Fibroblast of lung (primary cell): Measurements from ENCODE around the gene SMAP1. TPM values are rescaled to one million over a fixed set of nuclear protein-coding genes. Genes with fewer than 3 reads are reported as not detected.

Experiments
- DNase-seq, 2 donors: peaks; one replicate each; pipeline versions ENCODE4 v3.0.0 to v3.0.0-alpha.2; 2010; ENCODE audit warnings: low read depth in 2 of 2
- H2AFZ ChIP-seq: 2 replicates; pipeline ENCODE4 v1.5.1; 2012; ENCODE audit warnings: low read length, control low read depth, inconsistent platforms
- H3K27ac ChIP-seq: 2 replicates; pipeline ENCODE4 v1.5.1; 2011; ENCODE audit warnings: low read length, control low read depth; ENCODE audit not compliant: insufficient read depth
- H3K27me3 ChIP-seq: 2 replicates; pipeline ENCODE4 v1.5.1; 2011; ENCODE audit warnings: mild to moderate bottlenecking, low read length; ENCODE audit not compliant: control insufficient read depth, insufficient read depth
- H3K36me3 ChIP-seq: 2 replicates; pipeline ENCODE4 v1.5.1; 2011; ENCODE audit warnings: low read length; ENCODE audit not compliant: control insufficient read depth, insufficient read depth
- H3K4me1 ChIP-seq: 2 replicates; pipeline ENCODE4 v1.5.1; 2011; ENCODE audit warnings: low read length; ENCODE audit not compliant: control insufficient read depth, insufficient read depth; ENCODE audit errors: extremely low read depth
- H3K4me2 ChIP-seq: 2 replicates; pipeline ENCODE4 v1.5.1; 2011; ENCODE audit warnings: low read length, control low read depth; ENCODE audit not compliant: insufficient read depth; ENCODE audit errors: extremely low read depth
- H3K4me3 ChIP-seq, 4 experiments: fragments of 200-600 bp in 1 of 4; sonication (generic) in 1 of 4; replicated peaks in 1 of 4; 2 replicates each; pipeline ENCODE4 v1.5.1; 2011 to 2016; ENCODE audit warnings: low read length in 4 of 4, low read depth in 3 of 4, mild to moderate bottlenecking in 3 of 4, control low read depth in 2 of 4, inconsistent platforms in 1 of 4, mixed read lengths in 1 of 4; ENCODE audit not compliant: insufficient read depth in 1 of 4; ENCODE audit errors: control extremely low read depth in 1 of 4
- H3K79me2 ChIP-seq: 2 replicates; pipeline ENCODE4 v1.5.1; 2012; ENCODE audit warnings: mild to moderate bottlenecking, low read length, inconsistent platforms; ENCODE audit not compliant: control insufficient read depth, insufficient read depth
- H3K9ac ChIP-seq: 2 replicates; pipeline ENCODE4 v1.5.1; 2011; ENCODE audit warnings: mild to moderate bottlenecking, low read length, control low read depth; ENCODE audit not compliant: insufficient read depth
- H3K9me3 ChIP-seq: 2 replicates; pipeline ENCODE4 v1.5.1; 2012; ENCODE audit warnings: low read depth, low read length; ENCODE audit not compliant: control insufficient read depth, insufficient read depth
- H4K20me1 ChIP-seq: 2 replicates; pipeline ENCODE4 v1.5.1; 2011; ENCODE audit warnings: low read length; ENCODE audit not compliant: control insufficient read depth, insufficient read depth; ENCODE audit errors: extremely low read depth
- EZH2 ChIP-seq: IDR thresholded peaks from 2 replicates; pipeline ENCODE4 v1.5.1; 2012; ENCODE audit warnings: low read length, control low read depth, mild to moderate bottlenecking; ENCODE audit errors: missing control alignments
- polyA plus RNA-seq, 2 donors: library from polyadenylated mRNA; depleted of rRNA in 1 of 2; stranded (reverse) in 1 of 2; unstranded in 1 of 2; fragments of >200 nt; gene quantifications; 2 replicates each; pipeline ENCODE4 v1.2.1, GENCODE V29; 2011 to 2012; ENCODE audit warnings: missing spikeins in 1 of 2
- total RNA-seq: library from RNA; depleted of rRNA; stranded (reverse); fragments of >200 nt; gene quantifications from 2 replicates; pipeline ENCODE4 v1.2.1, GENCODE V29; 2014
- TF ChIP-seq, protein P1 (sequence below), 2 donors: IDR thresholded peaks in 1 of 2; conservative IDR thresholded peaks in 1 of 2; 1 replicate in 1 of 2; 2 replicates in 1 of 2; pipeline ENCODE4 v1.5.1; 2011 to 2012; ENCODE audit warnings: low read length in 2 of 2, control low read depth in 1 of 2, inconsistent platforms in 1 of 2, low read depth in 1 of 2, mild to moderate bottlenecking in 1 of 2

The SMAP1 gene
- total and polyA plus RNA-seq, 2 donors (not counting 1 experiment from before 2014, with no cell fraction given) = 18.3 to 25.7 TPM

DNA sequence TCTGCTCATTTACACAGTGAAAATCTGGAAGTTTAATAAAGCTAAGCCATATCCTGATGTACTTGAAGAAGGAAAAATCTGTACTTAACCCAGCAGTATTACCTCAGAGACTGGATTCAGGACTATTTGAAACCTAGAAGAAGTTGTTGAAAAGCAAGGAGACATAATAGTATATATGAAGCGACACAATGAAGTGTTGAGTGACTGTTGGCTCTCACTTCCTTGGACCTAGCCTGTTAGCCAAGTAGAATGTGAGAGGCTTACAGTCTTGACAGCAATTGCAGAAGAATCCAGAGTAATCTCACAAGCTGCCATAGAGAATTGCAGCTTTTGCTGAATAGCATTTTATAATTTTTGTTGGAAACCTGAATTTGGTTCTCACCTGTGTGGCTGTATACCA is 26.7 kb downstream of the SMAP1 start:
- Histone ChIP-seq H3K9ac (no peak overlapping the region), H3K79me2 (peaks cover 1% of the 10 kb centered on the region)

DNA sequence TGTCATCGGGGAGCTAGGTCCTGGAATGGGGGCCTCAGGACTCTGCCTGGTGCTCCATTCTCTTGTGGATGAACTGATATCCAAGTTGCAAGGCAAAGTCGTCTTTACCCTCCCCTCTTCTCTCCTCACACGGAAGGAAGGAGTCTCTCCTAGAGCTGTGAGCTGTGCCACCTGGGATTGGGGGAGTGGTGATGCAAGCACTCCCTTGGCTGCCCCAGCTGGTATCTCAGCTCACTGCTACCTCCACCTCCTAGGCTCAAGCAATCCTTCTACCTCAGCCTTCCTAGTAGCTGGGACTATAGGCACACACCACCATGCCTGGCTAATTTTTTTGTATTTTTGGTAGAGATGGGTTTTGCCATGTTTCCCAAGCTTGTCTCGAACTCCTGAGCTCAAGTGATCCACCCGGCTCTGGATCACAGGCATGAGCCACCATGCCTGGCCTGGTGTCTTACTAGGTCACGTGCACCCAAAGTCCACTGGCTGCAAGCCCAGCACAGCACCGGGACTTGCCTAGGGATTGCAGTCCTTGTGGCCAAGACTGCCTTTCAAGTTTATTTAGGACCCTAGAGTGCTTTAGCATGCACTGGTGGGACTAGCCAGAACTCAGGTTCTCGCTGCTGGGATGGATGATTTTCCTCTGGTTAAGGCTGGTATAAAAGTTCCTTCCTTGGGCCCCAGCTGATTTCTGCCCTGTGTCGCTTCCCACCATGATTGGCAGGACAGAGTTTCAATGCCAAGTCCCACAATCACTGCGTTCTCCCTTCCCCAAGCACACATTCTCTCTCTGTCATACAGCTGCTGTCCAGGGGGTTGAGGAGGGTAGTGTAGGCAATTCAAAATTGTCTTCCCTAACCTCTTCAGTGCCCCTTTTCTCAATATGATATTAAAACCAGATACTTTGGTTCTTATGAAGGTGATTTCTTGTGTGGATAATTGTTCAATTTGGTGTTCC is 33.5 kb downstream of the SMAP1 start:
- no peaks in the 10 kb centered on the region for H4K20me1 ChIP-seq
- no peaks in the 10 kb centered on the region for H3K79me2 ChIP-seq
- no peak overlapping the region for H3K9ac ChIP-seq
- H3K9me3 ChIP-seq = no peaks in the 10 kb centered on the region
- H3K4me1 ChIP-seq = no peaks in the 10 kb centered on the region
- H3K27me3 ChIP-seq = no peaks in the 10 kb centered on the region
- no peak overlapping the region for H3K4me2 ChIP-seq
- H3K36me3 ChIP-seq = no peaks in the 10 kb centered on the region
- DNase-seq = no peak
- no peak overlapping the region for H3K4me3 ChIP-seq
- H3K27ac ChIP-seq = no peak overlapping the region
- no peak overlapping the region for H2AFZ ChIP-seq
- TF ChIP-seq, protein P1, sequence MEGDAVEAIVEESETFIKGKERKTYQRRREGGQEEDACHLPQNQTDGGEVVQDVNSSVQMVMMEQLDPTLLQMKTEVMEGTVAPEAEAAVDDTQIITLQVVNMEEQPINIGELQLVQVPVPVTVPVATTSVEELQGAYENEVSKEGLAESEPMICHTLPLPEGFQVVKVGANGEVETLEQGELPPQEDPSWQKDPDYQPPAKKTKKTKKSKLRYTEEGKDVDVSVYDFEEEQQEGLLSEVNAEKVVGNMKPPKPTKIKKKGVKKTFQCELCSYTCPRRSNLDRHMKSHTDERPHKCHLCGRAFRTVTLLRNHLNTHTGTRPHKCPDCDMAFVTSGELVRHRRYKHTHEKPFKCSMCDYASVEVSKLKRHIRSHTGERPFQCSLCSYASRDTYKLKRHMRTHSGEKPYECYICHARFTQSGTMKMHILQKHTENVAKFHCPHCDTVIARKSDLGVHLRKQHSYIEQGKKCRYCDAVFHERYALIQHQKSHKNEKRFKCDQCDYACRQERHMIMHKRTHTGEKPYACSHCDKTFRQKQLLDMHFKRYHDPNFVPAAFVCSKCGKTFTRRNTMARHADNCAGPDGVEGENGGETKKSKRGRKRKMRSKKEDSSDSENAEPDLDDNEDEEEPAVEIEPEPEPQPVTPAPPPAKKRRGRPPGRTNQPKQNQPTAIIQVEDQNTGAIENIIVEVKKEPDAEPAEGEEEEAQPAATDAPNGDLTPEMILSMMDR (conservative IDR thresholded peaks at IDR 0.05 in 1 of 2, IDR thresholded peaks at IDR 0.05 in 1 of 2; ENCODE audit: low read depth in 1 of 2, low read length in 2 of 2) = no peak
- TF ChIP-seq EZH2 = no peak

More for the DNA sequence above, 26.7 kb downstream of the SMAP1 start:
- H2AFZ ChIP-seq = no peak overlapping the region
- H3K4me2 ChIP-seq = no peak overlapping the region
- no peak overlapping the region for H3K4me3 ChIP-seq
- H4K20me1 ChIP-seq = no peaks in the 10 kb centered on the region
- DNase-seq = no peak
- H3K9me3 ChIP-seq = no peaks in the 10 kb centered on the region
- H3K36me3 ChIP-seq = no peaks in the 10 kb centered on the region
- H3K4me1 ChIP-seq = no peaks in the 10 kb centered on the region
- H3K27ac ChIP-seq = no peak overlapping the region
- no peak for TF ChIP-seq EZH2
- TF ChIP-seq, protein P1 (conservative IDR thresholded peaks at IDR 0.05 in 1 of 2, IDR thresholded peaks at IDR 0.05 in 1 of 2; ENCODE audit: low read depth in 1 of 2, low read length in 2 of 2) = no peak
- no peaks in the 10 kb centered on the region for H3K27me3 ChIP-seq

DNA sequence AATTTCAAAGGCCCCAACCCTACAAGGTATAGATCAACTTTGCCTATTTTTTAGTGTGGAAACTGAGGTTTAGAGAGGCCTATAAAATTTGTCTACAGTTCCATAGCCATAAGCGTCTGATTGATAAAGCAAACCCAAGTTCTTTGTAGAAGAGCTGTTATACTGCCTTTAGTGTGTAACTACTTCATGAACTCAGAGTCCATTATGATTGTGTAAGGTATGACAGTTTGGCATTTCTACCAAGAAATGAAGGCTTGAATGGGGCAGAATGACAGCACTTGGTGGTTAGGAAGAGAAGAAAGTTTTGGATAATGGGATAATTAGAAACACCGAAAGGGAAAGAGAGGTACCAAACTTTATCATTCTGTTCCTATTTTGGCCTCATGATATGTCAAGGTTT is 38.1 kb downstream of the SMAP1 start:
- DNase-seq = no peak
- Histone ChIP-seq H3K9ac (no peak overlapping the region), H3K27me3 (no peaks in the 10 kb centered on the region), H3K4me1 (no peaks in the 10 kb centered on the region), H3K9me3 (no peaks in the 10 kb centered on the region), H2AFZ (no peak overlapping the region), H3K27ac (no peak overlapping the region), H3K79me2 (no peaks in the 10 kb centered on the region), H3K36me3 (no peaks in the 10 kb centered on the region), H3K4me2 (no peak overlapping the region), H4K20me1 (peaks cover 2% of the 10 kb centered on the region), H3K4me3 (no peak overlapping the region)
- no peak for TF ChIP-seq EZH2
- TF ChIP-seq, protein P1 (conservative IDR thresholded peaks at IDR 0.05 in 1 of 2, IDR thresholded peaks at IDR 0.05 in 1 of 2; ENCODE audit: low read depth in 1 of 2, low read length in 2 of 2) = no peak
